Fibroblast of lung (primary cell): ENCODE results near the gene IARS1.

ENCODE experiments used
- EZH2 ChIP-seq: IDR thresholded peaks from 2 replicates; pipeline ENCODE4 v1.5.1; 2012; ENCODE audit warnings: low read length, control low read depth, mild to moderate bottlenecking; ENCODE audit errors: missing control alignments
- TF ChIP-seq, protein P1 (sequence below), 2 donors: IDR thresholded peaks in 1 of 2; conservative IDR thresholded peaks in 1 of 2; 1 replicate in 1 of 2; 2 replicates in 1 of 2; pipeline ENCODE4 v1.5.1; 2011 to 2012; ENCODE audit warnings: low read length in 2 of 2, control low read depth in 1 of 2, inconsistent platforms in 1 of 2, low read depth in 1 of 2, mild to moderate bottlenecking in 1 of 2

DNA sequence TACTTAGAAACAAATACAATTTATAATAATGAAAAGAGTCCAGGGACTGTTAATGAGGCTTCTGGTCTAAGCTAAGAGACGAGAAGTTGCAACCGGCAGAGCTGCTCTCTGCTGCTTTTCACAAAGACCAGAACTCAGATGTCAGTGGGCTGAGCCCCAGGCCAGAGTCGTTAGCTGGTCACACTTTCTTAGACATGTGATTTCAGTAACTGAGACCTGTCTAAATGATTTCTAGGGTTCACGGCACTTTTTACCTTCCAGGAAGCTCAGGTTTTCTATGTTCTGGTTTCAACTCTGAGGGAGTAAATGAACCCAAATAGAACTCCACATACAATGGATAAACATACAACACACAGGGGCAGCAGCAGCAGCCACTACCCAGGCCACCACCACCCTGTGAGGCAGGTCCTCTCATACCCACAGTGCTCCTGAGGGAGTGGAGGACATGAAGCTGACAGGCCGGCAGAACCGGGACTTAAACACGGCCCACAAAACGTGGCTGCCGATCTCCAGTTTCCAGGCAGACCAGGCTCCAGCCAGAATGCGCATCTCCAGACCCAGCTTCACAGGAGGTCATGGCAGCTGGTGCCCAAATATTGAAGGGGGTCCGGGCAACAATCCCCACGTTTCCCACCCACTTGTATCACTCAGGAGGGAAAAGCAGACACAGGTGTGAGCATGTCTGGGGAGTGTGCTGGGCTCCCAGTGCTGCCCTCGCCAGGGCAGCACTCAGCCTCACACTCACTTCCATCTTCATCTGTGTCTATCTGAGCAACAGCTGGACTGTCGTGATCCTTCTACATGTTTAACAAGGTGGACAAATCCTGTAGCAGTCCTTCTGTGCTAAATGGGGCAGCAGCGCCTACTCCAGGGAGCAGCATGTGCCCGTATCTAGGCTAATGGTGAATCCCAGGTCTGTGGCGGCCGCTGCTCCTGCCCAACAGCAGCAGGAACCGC is 38.8 kb downstream of the IARS1 start:
- TF ChIP-seq, protein P1, sequence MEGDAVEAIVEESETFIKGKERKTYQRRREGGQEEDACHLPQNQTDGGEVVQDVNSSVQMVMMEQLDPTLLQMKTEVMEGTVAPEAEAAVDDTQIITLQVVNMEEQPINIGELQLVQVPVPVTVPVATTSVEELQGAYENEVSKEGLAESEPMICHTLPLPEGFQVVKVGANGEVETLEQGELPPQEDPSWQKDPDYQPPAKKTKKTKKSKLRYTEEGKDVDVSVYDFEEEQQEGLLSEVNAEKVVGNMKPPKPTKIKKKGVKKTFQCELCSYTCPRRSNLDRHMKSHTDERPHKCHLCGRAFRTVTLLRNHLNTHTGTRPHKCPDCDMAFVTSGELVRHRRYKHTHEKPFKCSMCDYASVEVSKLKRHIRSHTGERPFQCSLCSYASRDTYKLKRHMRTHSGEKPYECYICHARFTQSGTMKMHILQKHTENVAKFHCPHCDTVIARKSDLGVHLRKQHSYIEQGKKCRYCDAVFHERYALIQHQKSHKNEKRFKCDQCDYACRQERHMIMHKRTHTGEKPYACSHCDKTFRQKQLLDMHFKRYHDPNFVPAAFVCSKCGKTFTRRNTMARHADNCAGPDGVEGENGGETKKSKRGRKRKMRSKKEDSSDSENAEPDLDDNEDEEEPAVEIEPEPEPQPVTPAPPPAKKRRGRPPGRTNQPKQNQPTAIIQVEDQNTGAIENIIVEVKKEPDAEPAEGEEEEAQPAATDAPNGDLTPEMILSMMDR (conservative IDR thresholded peaks at IDR 0.05 in 1 of 2, IDR thresholded peaks at IDR 0.05 in 1 of 2; ENCODE audit: low read depth in 1 of 2, low read length in 2 of 2) = no peak
- TF ChIP-seq EZH2 = no peak
